HepG2 (cell line): ENCODE results near the gene STK32C.

Experiments used
- BRD4 ChIP-seq: sonication (generic); formaldehyde crosslinking; IDR thresholded peaks from 2 replicates; pipeline ENCODE4 v1.4.0; 2020; ENCODE audit warnings: missing genetic modification reagents
- EED ChIP-seq: sonication (generic); formaldehyde crosslinking; IDR thresholded peaks from 2 replicates; pipeline ENCODE4 v1.5.0; 2020; ENCODE audit warnings: mild to moderate bottlenecking, missing genetic modification reagents
- MIER3 ChIP-seq: IDR thresholded peaks from 2 replicates; pipeline ENCODE4 v1.6.1; 2016; ENCODE audit warnings: missing compliant biosample characterization, borderline replicate concordance
- MXI1 ChIP-seq: IDR thresholded peaks from 3 replicates; pipeline ENCODE4 v1.6.1; 2012; ENCODE audit warnings: low read depth, low read length, inconsistent platforms, borderline replicate concordance
- SIN3B ChIP-seq: fragments of 150-350 bp; IDR thresholded peaks from 2 replicates; pipeline ENCODE4 v1.6.1; 2014; ENCODE audit warnings: low read length
- SMARCE1 ChIP-seq: fragments of 450-650 bp; IDR thresholded peaks from 2 replicates; pipeline ENCODE4 v1.6.1; 2017; ENCODE audit warnings: borderline replicate concordance
- ZFP1 ChIP-seq: IDR thresholded peaks from 2 replicates; pipeline ENCODE4 v1.6.1; 2016
- ZNF207 ChIP-seq: fragments of 450-650 bp; IDR thresholded peaks from 2 replicates; pipeline ENCODE4 v1.6.1; 2016; ENCODE audit warnings: antibody characterized with exemption, borderline replicate concordance
- TF ChIP-seq, protein P1 (sequence below): sonication (generic); formaldehyde crosslinking; IDR thresholded peaks from 2 replicates; pipeline ENCODE4 v1.5.0; 2020; ENCODE audit warnings: mild to moderate bottlenecking, missing genetic modification reagents, moderate library complexity
- TF ChIP-seq, protein P2 (sequence below): sonication (generic); formaldehyde crosslinking; IDR thresholded peaks from 2 replicates; pipeline ENCODE4 v1.4.0; 2020; ENCODE audit warnings: missing genetic modification reagents
- TF ChIP-seq, protein P3 (sequence below): IDR thresholded peaks from 2 replicates; pipeline ENCODE4 v1.6.1; 2012; ENCODE audit warnings: inconsistent platforms
- TF ChIP-seq, protein P4 (sequence below): IDR thresholded peaks from 2 replicates; pipeline ENCODE4 v1.6.1; 2016; ENCODE audit warnings: missing compliant biosample characterization, missing genetic modification reagents, borderline replicate concordance
- TF ChIP-seq, protein P5 (sequence below), 2 experiments: sonication (generic) in 1 of 2; formaldehyde crosslinking in 1 of 2; IDR thresholded peaks; 2 replicates each; pipeline versions ENCODE4 v1.5.1 to v1.6.1; 2011 to 2020; ENCODE audit warnings: borderline replicate concordance in 1 of 2, low read depth in 1 of 2, low read length in 1 of 2, mild to moderate bottlenecking in 1 of 2, missing genetic modification reagents in 1 of 2, moderate library complexity in 1 of 2
- TF ChIP-seq, protein P6 (sequence below): sonication (generic); formaldehyde crosslinking; IDR thresholded peaks from 2 replicates; pipeline ENCODE4 v1.5.1; 2020; ENCODE audit warnings: missing genetic modification reagents, mild to moderate bottlenecking, borderline replicate concordance

DNA sequence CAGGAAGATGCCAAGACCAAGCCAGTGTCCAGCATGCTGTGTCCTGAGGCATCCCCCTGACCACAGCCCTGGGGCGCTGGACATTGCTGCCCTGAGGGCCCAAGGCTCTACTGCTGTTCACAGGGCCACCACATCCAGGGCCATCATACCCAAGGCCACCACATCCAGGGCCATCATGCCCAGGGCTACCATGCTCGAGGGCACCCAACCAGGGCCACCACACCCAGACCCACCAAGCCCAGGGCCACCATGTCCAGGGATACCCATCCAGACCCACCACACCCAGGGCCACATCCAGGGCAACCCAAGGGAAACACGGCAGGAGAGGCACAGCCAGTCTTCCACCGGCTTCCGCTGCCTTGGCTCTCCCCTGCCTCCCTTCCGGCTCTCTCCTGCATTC is 17.1 kb downstream of the STK32C start:
- TF ChIP-seq, protein P1, sequence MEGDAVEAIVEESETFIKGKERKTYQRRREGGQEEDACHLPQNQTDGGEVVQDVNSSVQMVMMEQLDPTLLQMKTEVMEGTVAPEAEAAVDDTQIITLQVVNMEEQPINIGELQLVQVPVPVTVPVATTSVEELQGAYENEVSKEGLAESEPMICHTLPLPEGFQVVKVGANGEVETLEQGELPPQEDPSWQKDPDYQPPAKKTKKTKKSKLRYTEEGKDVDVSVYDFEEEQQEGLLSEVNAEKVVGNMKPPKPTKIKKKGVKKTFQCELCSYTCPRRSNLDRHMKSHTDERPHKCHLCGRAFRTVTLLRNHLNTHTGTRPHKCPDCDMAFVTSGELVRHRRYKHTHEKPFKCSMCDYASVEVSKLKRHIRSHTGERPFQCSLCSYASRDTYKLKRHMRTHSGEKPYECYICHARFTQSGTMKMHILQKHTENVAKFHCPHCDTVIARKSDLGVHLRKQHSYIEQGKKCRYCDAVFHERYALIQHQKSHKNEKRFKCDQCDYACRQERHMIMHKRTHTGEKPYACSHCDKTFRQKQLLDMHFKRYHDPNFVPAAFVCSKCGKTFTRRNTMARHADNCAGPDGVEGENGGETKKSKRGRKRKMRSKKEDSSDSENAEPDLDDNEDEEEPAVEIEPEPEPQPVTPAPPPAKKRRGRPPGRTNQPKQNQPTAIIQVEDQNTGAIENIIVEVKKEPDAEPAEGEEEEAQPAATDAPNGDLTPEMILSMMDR (CRISPR knock-in tag): no peak
- TF ChIP-seq SMARCE1: no peak
- TF ChIP-seq MXI1: no peak
- TF ChIP-seq ZNF207: no peak
- TF ChIP-seq, protein P2, sequence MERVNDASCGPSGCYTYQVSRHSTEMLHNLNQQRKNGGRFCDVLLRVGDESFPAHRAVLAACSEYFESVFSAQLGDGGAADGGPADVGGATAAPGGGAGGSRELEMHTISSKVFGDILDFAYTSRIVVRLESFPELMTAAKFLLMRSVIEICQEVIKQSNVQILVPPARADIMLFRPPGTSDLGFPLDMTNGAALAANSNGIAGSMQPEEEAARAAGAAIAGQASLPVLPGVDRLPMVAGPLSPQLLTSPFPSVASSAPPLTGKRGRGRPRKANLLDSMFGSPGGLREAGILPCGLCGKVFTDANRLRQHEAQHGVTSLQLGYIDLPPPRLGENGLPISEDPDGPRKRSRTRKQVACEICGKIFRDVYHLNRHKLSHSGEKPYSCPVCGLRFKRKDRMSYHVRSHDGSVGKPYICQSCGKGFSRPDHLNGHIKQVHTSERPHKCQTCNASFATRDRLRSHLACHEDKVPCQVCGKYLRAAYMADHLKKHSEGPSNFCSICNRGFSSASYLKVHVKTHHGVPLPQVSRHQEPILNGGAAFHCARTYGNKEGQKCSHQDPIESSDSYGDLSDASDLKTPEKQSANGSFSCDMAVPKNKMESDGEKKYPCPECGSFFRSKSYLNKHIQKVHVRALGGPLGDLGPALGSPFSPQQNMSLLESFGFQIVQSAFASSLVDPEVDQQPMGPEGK (CRISPR knock-in tag): no peak
- no peak for TF ChIP-seq ZFP1
- no peak for TF ChIP-seq BRD4
- no peak for TF ChIP-seq SIN3B
- TF ChIP-seq, protein P3, sequence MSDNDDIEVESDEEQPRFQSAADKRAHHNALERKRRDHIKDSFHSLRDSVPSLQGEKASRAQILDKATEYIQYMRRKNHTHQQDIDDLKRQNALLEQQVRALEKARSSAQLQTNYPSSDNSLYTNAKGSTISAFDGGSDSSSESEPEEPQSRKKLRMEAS: no peak
- TF ChIP-seq, protein P4, sequence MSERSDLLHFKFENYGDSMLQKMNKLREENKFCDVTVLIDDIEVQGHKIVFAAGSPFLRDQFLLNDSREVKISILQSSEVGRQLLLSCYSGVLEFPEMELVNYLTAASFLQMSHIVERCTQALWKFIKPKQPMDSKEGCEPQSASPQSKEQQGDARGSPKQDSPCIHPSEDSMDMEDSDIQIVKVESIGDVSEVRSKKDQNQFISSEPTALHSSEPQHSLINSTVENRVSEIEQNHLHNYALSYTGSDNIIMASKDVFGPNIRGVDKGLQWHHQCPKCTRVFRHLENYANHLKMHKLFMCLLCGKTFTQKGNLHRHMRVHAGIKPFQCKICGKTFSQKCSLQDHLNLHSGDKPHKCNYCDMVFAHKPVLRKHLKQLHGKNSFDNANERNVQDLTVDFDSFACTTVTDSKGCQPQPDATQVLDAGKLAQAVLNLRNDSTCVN (CRISPR knock-in tag): no peak
- TF ChIP-seq, protein P5, sequence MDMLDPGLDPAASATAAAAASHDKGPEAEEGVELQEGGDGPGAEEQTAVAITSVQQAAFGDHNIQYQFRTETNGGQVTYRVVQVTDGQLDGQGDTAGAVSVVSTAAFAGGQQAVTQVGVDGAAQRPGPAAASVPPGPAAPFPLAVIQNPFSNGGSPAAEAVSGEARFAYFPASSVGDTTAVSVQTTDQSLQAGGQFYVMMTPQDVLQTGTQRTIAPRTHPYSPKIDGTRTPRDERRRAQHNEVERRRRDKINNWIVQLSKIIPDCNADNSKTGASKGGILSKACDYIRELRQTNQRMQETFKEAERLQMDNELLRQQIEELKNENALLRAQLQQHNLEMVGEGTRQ (IDR thresholded peaks at IDR 0.05; ENCODE audit: low read depth, low read length): no peak
- TF ChIP-seq, protein P5 (CRISPR knock-in tag; IDR thresholded peaks at IDR 0.05; ENCODE audit: borderline replicate concordance): no peak
- TF ChIP-seq EED (CRISPR knock-in tag): no peak
- no peak for TF ChIP-seq MIER3 (CRISPR knock-in tag)
- TF ChIP-seq, protein P6, sequence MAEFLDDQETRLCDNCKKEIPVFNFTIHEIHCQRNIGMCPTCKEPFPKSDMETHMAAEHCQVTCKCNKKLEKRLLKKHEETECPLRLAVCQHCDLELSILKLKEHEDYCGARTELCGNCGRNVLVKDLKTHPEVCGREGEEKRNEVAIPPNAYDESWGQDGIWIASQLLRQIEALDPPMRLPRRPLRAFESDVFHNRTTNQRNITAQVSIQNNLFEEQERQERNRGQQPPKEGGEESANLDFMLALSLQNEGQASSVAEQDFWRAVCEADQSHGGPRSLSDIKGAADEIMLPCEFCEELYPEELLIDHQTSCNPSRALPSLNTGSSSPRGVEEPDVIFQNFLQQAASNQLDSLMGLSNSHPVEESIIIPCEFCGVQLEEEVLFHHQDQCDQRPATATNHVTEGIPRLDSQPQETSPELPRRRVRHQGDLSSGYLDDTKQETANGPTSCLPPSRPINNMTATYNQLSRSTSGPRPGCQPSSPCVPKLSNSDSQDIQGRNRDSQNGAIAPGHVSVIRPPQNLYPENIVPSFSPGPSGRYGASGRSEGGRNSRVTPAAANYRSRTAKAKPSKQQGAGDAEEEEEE (CRISPR knock-in tag): no peak
